H1 (cell line): ENCODE measurements around the gene RBM19.

ENCODE experiments used
- CEBPB ChIP-seq: IDR thresholded peaks from 2 replicates; pipeline ENCODE4 v1.6.1; 2012; ENCODE audit warnings: low read depth, low read length
- CTCF ChIP-seq, 3 experiments: IDR thresholded peaks; 1 replicate in 2 of 3; 2 replicates in 1 of 3; pipeline versions ENCODE4 v1.5.1 to v1.6.1; 2011; ENCODE audit warnings: low read length in 3 of 3, mild to moderate bottlenecking in 3 of 3, inconsistent platforms in 2 of 3, low read depth in 1 of 3, moderate library complexity in 1 of 3; ENCODE audit not compliant: insufficient read depth in 1 of 3; ENCODE audit errors: control extremely low read depth in 1 of 3
- EP300 ChIP-seq, 2 experiments: IDR thresholded peaks; 1 replicate in 1 of 2; 2 replicates in 1 of 2; pipeline ENCODE4 v1.6.1; 2011 to 2012; ENCODE audit warnings: low read depth in 2 of 2, low read length in 2 of 2, mild to moderate bottlenecking in 2 of 2, borderline replicate concordance in 1 of 2, inconsistent platforms in 1 of 2, moderate library complexity in 1 of 2
- EZH2 ChIP-seq: fragments of 200-600 bp; sonication (generic); IDR thresholded peaks from 2 replicates; pipeline ENCODE4 v1.7.1; 2012; ENCODE audit warnings: low read depth, mild to moderate bottlenecking, moderate library complexity, low read length, inconsistent platforms; ENCODE audit not compliant: severe bottlenecking
- HDAC6 ChIP-seq: IDR thresholded peaks from one replicate; pipeline ENCODE4 v1.7.1; 2012; ENCODE audit warnings: low read depth, mild to moderate bottlenecking, inconsistent platforms, low read length, moderate library complexity
- MAX ChIP-seq: IDR thresholded peaks from 2 replicates; pipeline ENCODE4 v1.6.1; 2012; ENCODE audit warnings: inconsistent platforms
- POLR2A ChIP-seq, 2 experiments: IDR thresholded peaks; 1 replicate in 1 of 2; 2 replicates in 1 of 2; pipeline ENCODE4 v1.6.1; 2011; ENCODE audit warnings: low read depth in 2 of 2, low read length in 2 of 2, mild to moderate bottlenecking in 2 of 2; ENCODE audit errors: control extremely low read depth in 1 of 2
- SIRT6 ChIP-seq: IDR thresholded peaks from one replicate; pipeline ENCODE4 v1.7.1; 2012; ENCODE audit warnings: low read length, inconsistent platforms
- TAF1 ChIP-seq: IDR thresholded peaks from 2 replicates; pipeline ENCODE4 v1.6.1; 2011; ENCODE audit warnings: mild to moderate bottlenecking, low read depth, low read length
- TAF7 ChIP-seq: optimal IDR thresholded peaks from 2 replicates; pipeline ENCODE3; 2011; ENCODE audit warnings: low read depth, mild to moderate bottlenecking, inconsistent platforms, low read length, moderate library complexity, borderline replicate concordance
- TEAD4 ChIP-seq: IDR thresholded peaks from 2 replicates; pipeline ENCODE4 v1.6.1; 2012; ENCODE audit warnings: low read depth, low read length, inconsistent platforms, mixed read lengths
- YY1 ChIP-seq: IDR thresholded peaks from 2 replicates; pipeline ENCODE4 v1.6.1; 2011; ENCODE audit warnings: low read depth, mild to moderate bottlenecking, low read length
- ZNF274 ChIP-seq: IDR thresholded peaks from 2 replicates; pipeline ENCODE4 v1.7.0; 2012; ENCODE audit warnings: low read length, borderline replicate concordance; ENCODE audit errors: extremely low read depth

- TF ChIP-seq CEBPB = no peak
- TF ChIP-seq TAF7 = no peak
- TF ChIP-seq EP300 (IDR thresholded peaks at IDR 0.05; ENCODE audit: borderline replicate concordance in 1 of 2, low read depth in 2 of 2, low read length in 2 of 2) = no peak
- TF ChIP-seq CTCF (IDR thresholded peaks at IDR 0.05; ENCODE audit: control extremely low read depth in 1 of 3, insufficient read depth in 1 of 3, low read depth in 1 of 3, low read length in 3 of 3) = no peak
- TF ChIP-seq SIRT6 = no peak
- no peak for TF ChIP-seq POLR2A (IDR thresholded peaks at IDR 0.05; ENCODE audit: control extremely low read depth in 1 of 2, low read depth in 2 of 2, low read length in 2 of 2)
- TF ChIP-seq TEAD4 = no peak
- TF ChIP-seq ZNF274 = no peak
- no peak for TF ChIP-seq TAF1
- TF ChIP-seq MAX = no peak
- no peak for TF ChIP-seq HDAC6
- no peak for TF ChIP-seq EZH2
- TF ChIP-seq YY1 = no peak
Observed at GRCh38 chr12:113829212-113829611, 136.9 kb downstream of the RBM19 start.
